CD4-positive, alpha-beta T cell treated with Interleukin-15 for 4 hours (primary cell): ENCODE data around the gene RGS12.
"Not testable (repeated sequence)": the region's sequence is repeated elsewhere in the genome, so short reads cannot be mapped to it uniquely, and the experiment has no call there.

Experiments used
- DNase-seq: peaks from one replicate; pipeline ENCODE4 v3.0.0-alpha.2; 2020; ENCODE audit warnings: low spot score

The RGS12 gene

DNA sequence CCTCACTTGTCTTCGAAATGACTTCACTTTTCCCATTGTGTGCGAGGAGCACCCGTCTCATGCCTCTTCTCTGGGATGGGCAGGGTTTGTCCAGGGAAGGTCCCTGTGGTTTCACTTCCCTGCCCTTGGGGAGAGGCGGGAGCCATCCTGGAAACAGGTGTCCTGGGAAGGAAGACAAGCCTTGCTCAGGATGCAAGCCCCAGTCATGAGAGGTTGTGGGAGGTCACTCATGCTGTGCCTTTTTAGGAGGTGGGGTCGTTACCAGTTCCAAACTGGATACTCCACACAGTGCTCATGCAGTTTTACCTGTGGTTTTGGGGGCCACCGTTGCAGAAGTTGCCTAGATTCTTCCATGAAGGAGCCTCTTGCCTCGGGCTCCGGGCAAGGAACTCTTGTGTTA, 3.8 kb downstream of the RGS12 start:
- DNase-seq, result no peak

- DNase-seq, result no peak
Observed at GRCh38 chr4:3297066-3297859, 4.4 kb downstream of the RGS12 start.

DNA sequence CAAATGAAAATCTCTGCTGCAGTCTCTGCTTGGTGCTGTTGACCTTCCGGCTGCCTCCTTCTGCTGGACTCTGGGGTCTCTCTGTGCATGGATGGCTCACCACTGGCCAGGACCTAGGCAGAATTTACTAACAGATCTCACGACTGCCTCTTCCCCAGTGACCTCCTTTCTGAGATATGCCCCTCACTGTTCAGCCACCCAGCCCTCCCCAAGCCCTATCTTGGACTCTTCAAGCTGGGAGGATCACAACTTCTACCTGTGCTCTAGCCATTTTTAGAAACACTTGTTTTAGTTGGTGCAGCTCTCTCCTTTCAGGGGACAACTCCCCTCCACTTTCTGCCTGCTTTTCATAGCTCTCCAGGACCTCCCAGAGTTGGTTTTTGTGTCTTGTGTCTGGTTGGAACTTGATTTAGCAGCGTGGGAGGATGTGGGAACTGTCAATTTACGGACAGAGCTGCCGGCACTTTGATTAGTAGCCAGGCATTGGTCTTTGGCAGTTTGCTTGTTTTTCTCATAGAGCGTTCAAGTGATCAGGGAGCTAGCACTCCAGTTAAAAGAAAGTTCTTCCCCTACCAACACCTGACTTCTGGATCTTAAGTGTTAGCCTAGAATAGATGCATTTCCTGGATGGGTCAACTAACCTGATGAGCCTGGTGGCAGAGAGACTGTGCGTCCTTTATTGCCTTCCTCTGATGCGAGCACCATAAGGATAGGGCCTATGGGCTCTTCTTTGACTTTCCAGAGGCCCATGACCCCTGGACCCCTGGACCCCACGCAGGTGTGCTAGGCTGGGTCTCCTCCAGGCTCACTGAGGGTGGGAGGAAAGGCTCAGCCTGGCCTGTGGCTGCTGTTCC, 6.5 kb downstream of the RGS12 start:
- DNase-seq, result no peak

DNA sequence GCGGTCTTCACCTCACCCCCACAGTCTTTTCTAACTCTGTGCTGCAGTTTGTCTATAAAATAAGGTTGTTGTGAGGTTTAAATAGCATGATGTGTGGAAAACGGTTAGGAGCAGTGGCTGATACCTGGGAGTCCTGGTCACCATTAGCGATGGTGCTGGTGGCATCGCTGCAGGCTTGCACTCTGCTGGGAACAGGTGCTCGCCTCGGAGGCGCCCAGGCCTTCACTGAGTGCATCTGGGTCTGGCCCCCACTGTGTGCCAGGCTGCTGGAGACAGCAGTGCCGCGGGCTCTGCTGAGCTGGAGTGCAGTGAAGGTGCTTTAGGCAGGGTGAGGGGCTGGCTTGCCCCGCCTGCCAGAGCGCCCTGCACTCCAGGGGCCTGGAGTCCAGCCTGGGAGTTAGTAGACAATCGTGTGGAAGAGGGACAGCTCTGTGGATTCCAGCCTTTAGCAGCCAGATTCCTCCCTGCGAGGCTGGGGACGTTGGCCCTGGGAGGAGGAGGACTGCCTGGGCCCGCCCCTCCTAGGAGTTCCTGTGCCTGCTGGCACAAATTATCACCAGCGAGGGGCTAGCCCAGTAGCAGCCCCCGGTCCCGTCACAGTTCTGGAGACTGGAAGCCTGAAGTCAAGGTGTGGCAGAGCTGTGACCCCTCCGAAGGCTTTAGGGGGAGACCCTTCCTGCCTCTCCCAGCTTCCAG, 7.3 kb downstream of the RGS12 start:
- no peak for DNase-seq

GRCh38 chr4:3300882-3301281, 8.1 kb downstream of the RGS12 start:
- not testable (repeated sequence) for DNase-seq

DNA sequence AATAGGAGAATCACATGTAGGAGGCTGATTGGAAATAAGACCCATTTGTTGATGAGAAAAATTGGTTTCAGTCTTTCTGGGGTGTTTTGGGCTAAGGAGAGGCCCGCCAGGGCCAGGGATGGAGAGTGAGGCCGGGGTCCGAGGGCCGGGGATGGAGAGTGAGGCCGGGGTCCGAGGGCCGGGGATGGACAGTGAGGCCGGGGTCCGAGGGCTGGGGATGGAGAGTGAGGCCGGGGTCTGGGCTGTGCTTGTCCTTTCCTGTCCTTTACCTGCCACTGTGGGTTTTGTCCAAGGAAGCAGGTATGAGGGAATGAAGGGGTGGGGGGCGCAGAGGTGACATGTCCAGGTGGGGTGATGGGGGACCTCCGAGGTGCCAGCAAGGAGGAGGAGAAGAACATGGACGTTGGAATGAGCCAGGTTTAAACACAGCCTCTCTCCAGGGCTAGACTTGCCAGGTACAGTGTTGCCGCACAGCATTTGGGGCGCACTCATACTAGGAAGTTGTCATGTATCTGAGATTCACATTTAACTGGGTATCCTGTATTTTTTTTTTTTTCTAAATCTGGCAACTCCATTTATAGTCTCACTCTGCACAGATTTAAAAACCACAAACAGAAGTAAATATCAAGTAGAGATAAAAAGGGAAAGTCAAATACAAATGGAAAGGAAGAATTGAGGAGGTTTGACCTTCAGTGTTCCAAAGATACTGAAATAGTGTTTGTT, 8.8 kb downstream of the RGS12 start:
- no peak for DNase-seq

- DNase-seq, result peak; percentile 75
Observed at GRCh38 chr4:3302173-3302785, 9.5 kb downstream of the RGS12 start.

GRCh38 chr4:3302786-3303564, 10.2 kb downstream of the RGS12 start:
- DNase-seq, result no peak

- DNase-seq, result no peak
Observed at GRCh38 chr4:3303565-3303824, 10.7 kb downstream of the RGS12 start.

DNA sequence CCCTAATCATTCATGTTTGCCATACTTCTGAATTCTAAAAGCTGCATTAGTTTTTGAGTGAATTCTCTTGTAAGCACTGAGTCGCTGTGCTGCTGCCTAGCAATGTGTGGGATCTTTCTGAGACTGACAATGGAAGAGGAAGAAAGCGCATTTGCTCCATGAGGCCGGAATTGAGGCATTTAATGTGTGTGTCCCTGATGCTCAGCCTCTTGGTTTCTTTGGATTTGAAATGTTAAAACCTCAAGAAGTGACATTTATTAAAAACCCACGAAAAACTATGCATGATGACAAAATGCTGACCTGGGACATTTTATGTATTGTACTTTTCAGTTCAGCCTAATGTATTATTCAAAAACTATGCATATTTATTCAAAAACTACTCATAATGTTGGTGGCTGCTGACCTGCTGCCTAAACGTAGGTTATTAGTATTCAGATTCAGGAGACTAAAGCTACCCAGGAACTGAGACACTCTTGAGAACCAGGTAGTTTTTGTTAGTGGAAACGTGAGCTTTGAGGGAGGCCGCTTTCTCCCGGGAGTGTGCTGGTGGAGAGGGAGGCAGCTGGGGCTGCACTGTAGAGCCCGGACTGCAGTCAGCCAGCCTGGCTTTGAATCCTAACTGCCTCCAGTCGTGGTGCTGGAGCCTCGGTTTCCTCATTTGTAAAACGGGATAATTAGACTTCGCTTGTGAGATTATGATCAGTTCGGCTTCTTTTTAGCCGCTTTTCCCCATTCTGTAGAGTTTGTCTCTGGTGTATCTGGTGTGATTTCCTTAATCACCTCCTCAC, 11.3 kb downstream of the RGS12 start:
- no peak for DNase-seq

- no peak for DNase-seq
Observed at GRCh38 chr4:3304831-3305609, 12.2 kb downstream of the RGS12 start.

- DNase-seq, result no peak
Observed at GRCh38 chr4:3305610-3306371, 13.0 kb downstream of the RGS12 start.

- no peak for DNase-seq
Observed at GRCh38 chr4:3306450-3306849, 13.6 kb downstream of the RGS12 start.

GRCh38 chr4:3307060-3307459, 14.2 kb downstream of the RGS12 start:
- no peak for DNase-seq

DNA sequence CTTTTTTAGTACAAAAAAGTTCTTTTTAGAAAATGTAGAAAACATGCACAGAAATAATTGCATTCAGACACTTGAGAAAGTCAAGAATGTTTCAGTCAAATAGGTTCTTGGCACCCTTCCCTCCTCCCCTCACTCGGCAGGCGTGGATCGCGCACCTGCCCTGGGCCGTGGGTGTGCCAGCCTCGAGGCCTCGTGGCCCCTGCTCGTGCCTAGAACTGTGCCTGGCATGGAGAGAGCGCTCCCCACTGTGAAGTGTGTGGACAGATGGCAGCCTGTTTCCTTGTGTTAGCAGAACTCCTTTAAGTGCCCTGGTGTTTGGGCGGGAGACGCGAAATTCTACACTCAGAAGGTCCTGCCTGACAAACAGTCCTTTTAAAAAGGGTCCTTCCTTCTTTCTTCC, 14.7 kb downstream of the RGS12 start:
- no peak for DNase-seq

DNA sequence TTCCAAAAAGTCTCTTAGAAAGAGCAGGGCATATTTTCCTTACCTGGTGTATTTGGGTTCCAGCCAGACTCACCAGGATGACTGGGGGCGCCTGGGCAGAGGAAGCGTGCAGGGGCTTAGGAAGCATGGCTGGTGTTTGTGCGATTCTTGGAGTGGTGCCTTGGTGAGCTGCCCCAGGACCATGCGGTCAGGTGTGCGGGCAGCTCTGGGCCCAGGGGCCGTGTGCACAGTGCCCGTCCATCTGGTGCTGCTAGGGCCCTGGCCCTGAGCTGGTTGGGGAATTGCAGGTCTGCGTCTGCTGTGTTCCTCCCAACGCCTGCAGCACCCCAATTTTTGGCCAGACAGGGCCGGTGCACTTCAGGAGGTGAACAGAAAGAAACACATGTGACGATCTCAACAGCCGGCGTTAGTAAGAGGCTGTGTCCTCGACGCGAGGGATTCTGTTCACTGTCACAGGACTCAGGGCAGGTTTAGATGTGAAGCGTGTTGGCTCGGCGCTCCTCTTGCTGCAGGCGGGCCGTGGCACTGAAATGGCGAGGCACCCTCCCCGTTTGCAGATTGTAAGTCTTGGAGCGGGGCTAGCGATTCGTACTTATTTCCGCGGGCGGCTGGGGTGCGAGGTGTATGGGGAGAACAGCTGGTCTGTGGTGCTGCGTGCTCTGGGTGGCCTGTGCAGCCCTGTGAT, 15.2 kb downstream of the RGS12 start:
- no peak for DNase-seq

DNA sequence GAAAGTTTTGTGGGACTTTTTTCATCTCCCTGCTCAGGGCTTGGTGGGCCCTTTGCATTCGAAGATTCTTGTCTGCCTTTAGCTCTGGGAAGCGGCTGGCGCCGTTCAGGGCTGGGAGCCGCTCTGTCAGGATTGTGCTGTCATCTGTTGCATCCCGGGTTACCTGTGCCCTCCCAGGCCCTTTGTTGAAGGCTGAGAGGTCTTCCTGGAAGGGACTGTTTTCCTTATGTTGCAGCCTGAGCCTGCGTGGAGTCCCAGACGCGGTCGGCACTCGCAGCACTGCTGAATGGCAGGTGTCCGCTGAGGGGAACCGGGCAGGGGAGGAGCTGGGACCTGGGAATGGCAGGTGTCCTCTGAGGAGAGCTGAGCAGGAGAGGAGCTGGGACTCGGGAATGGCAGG, 15.9 kb downstream of the RGS12 start:
- no peak for DNase-seq
